Erythroblast (primary cell): ENCODE data around the gene TNFRSF17.

Experiments
- GATA1 ChIP-seq: IDR thresholded peaks from 2 replicates; pipeline ENCODE4 v1.6.1; 2011; ENCODE audit warnings: low read depth, mild to moderate bottlenecking, control low read depth, low read length, moderate library complexity
- POLR2A ChIP-seq: IDR thresholded peaks from 2 replicates; pipeline ENCODE4 v1.6.1; 2011; ENCODE audit warnings: mild to moderate bottlenecking, low read length

- TF ChIP-seq POLR2A = no peak
- no peak for TF ChIP-seq GATA1
Measured at GRCh38 chr16:11978080-11978479, 13.1 kb downstream of the TNFRSF17 start.
